Measurements from ENCODE around the gene SF3B1.
"Not testable (repeated sequence)": the region's sequence is repeated elsewhere in the genome, so short reads cannot be mapped to it uniquely, and the experiment has no call there.

Gene SF3B1, protein sequence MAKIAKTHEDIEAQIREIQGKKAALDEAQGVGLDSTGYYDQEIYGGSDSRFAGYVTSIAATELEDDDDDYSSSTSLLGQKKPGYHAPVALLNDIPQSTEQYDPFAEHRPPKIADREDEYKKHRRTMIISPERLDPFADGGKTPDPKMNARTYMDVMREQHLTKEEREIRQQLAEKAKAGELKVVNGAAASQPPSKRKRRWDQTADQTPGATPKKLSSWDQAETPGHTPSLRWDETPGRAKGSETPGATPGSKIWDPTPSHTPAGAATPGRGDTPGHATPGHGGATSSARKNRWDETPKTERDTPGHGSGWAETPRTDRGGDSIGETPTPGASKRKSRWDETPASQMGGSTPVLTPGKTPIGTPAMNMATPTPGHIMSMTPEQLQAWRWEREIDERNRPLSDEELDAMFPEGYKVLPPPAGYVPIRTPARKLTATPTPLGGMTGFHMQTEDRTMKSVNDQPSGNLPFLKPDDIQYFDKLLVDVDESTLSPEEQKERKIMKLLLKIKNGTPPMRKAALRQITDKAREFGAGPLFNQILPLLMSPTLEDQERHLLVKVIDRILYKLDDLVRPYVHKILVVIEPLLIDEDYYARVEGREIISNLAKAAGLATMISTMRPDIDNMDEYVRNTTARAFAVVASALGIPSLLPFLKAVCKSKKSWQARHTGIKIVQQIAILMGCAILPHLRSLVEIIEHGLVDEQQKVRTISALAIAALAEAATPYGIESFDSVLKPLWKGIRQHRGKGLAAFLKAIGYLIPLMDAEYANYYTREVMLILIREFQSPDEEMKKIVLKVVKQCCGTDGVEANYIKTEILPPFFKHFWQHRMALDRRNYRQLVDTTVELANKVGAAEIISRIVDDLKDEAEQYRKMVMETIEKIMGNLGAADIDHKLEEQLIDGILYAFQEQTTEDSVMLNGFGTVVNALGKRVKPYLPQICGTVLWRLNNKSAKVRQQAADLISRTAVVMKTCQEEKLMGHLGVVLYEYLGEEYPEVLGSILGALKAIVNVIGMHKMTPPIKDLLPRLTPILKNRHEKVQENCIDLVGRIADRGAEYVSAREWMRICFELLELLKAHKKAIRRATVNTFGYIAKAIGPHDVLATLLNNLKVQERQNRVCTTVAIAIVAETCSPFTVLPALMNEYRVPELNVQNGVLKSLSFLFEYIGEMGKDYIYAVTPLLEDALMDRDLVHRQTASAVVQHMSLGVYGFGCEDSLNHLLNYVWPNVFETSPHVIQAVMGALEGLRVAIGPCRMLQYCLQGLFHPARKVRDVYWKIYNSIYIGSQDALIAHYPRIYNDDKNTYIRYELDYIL

DNA sequence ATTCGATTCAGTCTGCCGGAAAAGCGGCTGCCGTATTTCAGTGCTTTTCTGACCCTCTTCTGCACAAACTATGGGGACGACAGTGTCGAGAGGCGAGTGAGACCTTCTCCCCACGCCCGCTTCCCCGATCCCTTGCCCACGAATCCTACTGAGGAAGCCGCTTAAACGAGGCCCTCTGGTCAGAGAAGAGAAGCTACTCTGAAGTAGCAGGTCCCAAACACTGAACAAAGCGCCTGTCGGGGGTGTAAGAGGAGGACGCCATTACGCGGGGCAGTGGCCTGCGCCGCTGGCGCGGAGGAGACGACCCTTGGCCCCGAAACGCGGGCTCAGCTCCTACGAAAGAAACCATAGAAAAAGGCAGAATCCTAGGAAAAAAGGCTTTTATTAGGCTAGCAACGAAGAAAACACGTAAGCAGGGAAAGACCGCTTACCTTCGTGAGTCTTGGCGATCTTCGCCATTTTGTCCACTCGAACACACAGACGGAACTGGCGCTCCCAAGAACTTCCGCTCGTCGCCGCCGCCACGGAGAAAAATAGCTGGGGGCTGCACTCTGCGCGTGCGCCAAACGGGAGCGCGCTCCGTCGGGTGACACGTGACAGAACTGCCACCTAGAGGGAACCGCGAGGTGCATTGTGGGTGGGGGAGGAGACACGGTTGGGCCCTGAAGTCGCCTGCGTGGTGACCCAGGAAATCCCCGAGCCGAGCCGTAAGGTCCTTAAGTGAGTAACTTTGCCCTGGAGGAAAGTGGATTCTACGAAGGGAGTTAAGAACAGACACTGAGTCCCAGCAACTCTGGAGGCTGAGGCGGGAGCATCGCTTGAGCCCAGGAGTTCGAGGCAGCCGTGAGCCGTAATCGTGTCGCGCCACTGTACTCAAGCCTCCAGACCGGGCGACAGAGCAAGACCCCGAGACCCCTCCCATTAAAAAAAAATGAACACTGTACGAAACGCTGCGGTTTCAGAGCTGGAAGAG is at the start of gene SF3B1:
Gene SF3B1, minus strand, starts transcription at position 488 of the 973 bp plus-strand sequence. Its CDS starts 29 bp downstream, at position 459.
- DNase-seq: peak; percentile 99

DNA sequence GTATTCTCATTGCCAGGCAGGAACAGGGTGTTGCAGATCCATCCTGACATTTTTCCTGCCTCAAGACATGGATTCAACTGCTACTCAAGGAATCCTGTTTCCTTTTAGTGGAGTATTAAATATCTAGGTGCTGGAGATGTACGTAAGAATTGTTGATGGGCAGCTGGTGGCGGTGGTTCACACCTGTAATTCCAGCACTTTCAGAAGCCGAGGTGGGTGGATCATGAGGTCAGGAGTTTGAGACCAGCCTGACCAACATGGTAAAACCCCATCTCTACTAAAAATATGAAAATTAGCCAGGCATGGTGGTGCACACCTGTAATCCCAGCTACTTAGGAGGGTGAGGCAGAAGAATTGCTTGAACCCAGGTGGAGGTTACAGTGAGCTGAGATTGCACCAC is 49.4 kb upstream of the SF3B1 start:
- not testable (repeated sequence) for DNase-seq

DNA sequence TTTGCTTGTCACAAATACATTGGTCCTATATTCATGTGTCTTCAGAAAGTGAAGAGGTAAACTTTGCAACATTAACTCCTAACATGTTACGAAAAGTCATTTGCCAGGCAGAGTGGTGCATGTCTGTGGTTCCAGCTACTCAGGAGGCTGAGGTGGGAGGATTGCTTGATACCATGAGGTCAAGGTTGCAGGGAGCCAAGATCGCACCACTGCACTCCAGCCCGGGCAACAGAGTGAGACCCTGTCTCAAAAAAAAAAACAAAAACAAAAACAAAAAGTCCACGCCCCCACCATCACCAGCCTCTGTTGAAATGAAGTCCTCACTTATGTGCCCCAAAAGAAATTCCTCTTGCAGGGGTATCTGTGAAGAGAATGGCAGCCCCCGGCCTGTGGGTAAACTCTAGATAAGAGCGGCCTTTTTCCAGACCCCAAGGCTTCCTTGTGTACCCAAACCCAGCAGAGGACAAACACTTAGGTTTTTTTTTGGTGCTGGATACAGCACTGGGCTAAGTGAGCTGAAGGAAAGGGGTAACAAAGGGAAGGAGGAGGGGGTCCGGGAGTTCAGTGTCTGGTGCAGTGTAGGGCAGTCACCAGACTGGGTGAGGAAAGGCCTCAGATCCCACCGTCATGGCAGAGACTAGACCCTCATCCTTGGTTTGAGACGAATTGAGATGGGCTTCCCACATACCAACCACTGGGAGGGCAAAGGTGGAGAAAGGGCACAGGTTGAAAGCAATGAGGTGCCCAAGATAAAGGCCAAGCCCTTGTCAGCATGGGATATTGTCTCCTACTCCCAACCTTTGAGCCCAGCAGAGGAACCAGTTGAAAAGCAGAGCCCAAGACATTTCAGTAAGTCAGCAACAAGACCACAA is 45.6 kb upstream of the SF3B1 start:
- no peak for DNase-seq

DNA sequence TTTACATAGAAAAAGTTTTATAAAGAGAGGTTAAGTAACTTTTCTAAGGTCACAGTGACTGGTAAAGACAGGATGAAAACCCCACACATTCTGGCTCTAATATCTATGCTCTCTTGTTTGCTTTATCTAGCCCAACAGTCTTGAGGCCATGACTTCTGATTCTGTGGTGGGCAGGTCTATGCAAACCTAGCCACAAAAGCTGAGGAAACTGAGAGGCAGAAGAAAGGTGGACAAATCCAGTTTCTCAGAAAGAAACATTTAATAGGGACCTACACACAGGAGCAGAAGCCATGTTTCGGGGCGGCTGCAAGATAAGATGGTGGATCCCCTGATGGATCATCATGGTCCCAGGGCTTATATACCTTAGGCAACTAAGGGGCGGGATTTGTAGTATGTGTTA is 43.0 kb upstream of the SF3B1 start:
- no peak for DNase-seq

DNA sequence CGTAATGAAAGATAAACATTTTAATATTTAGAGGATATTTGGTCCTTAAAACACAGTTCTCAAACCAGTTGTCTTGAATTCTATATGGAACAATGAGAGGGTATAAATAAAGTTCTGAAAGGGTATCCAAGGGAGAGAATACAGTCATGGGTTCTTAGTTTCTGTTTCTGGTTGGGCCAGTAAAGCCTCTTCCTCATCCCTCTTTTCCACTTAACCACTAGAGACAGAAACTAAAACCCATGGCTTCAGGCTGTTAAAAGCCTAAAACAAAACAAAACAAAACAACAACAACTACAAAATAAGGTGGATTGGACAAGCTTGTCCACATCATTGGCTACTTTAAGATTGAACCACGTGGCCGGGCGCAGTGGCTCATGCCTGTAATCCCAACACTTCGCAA is 37.3 kb upstream of the SF3B1 start:
- DNase-seq: no peak

DNA sequence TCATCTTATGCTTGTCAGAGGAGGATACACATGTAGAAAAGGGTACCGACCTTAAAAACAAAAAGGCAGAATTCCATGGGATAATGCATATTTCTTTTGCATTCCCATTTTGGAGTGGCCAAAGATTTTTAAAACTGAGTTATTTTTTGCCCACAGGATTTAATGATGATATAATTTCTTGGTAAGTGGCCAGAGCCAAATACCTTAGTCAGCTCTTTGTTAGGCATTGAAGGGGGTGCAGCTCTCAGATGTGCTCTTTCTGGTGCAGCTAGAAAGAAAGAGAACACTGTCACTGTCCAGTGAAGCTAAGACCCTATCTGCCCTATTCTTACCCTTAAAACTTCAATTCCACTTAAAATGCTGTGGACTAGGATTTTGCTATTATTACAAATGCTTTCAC is 29.3 kb upstream of the SF3B1 start:
- no peak for DNase-seq

DNA sequence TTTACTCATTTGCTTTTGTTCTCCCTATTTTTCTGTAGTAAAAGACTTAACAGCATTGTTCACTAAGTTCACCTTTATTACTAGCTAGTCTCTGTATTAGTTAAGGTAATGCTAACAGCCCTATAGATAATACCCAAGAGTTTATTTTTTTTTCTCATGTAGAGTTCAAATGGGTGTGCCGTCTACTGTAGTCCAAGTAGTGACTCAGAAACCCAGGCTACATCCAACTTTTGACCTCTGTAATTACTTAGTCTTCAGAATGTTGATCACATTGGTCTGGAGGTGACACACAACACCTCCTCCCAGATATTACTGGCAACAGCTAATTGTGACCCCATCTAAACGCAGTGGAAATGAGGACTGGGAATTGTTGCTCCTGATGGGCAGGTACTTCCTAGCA is 26.2 kb upstream of the SF3B1 start:
- DNase-seq: no peak

DNA sequence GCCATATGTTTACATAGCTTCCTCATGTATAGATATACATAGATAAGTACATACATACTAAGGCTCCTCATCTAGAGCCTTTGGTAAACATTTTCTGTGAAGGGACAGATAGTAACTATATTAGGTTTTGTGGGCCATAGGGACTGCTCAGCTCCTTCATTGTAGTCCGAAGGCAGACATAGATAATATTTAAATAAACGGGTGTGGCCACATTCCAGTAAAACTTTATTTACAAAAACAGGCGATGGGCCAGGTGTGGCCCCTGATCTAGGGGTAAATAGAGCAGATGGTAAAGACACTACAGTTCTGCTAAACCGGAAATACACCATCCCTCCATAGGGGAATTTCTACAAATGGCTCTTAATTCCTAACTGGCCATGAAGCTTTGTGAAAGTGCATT is 25.8 kb upstream of the SF3B1 start:
- no peak for DNase-seq

DNA sequence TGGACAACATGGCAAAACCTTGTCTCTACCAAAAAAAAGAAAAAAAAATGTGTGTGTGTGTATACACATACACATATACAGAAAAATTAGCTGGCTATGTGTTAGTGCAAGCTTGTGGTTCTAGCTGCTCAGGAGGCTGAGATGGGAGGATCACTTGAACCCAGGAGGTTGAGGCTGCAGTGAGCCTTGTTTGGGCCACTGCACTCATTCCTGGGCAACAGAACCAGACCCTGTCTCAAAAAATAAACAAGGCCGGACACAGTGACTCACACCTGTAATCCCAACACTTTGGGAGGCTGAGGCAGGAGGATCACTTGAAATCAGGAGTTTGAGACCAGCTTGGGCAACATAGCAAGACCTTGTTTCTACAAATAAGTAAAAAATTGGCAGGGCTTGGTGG is 20.6 kb upstream of the SF3B1 start:
- DNase-seq: no peak

DNA sequence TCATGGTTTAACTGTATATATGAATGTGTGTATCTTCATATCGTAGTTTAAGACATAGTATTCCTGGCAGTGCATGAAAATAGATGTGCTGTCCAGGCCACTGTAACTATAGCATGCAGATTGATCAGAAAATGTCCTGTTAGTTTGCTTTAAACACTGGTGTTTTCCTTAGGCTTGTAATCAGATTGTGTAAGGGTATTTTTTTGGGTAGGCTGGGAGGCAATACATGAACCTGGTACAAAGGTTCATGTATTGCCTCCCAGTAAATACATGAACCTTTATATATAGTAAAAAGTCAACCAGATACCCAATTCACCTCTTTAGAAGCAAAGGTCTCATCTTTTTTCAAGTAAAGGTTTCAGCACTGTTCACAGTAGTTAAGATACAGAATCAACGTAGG is 20.1 kb upstream of the SF3B1 start:
- DNase-seq: no peak

DNA sequence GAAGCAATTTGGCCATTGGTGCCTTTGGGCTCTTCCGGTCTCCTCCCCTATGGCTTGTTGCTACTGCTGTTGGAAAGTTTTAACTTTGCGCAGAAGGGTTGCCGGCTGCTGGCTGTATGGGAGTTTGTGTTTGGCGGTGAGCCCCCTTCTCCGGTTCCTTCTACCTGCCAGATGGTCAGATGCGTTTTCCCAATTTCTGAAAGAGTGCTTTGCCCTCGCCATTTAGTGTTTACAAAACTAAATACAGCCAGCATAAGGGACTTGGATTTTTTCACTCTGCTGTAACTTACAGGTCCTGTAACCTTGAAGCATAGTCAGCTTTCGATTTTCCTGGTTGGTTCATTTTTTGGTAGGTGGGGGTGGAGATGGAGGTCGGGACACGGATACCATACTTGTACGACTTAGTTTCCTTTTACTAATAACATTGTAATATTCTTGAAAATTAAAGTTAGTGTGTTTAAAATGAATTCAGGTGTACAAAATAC is 19.1 kb upstream of the SF3B1 start:
- no peak for DNase-seq

DNA sequence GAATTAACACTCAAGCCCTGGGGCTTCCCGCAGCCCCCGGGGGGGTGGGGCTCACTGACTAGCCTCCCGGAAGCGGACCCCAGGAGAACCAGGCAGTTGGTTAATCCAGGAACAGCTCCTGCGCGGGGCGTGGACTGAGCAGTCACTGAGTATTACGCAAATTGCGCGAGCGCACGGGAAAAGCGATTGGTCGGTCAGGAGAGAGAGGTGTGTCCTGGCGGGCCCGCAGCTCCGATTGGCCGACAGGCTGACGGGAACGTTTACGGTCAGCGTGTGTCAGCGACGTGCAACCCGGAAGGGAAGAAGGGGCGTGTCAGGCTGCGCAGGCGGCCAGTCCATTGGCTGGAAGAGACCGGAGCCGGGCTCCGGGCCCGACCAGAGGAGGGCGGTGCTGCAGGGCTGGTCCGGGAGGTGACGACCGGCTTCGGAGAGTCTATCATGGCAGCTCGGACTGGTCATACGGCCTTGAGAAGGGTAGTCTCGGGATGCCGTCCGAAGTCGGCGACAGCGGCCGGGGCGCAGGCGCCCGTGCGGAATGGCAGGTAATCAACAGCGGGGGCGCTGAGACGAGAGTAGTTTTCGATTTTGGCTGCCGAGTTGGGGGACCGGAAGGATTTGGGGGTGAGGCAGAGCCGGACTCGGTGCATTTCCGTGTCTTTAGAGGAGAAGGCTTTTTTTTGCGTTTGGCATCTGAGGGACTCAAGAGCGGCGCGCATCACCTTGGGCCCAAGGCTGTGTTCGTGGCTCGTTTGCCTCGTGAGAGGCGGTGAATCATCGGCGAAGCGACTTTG is 18.5 kb upstream of the SF3B1 start, which contains the start of gene COQ10B:
Gene COQ10B, plus strand, starts transcription at position 430 of the 791 bp plus-strand sequence. Its CDS starts 9 bp downstream, at position 439.
- DNase-seq: peak; percentile 99

DNA sequence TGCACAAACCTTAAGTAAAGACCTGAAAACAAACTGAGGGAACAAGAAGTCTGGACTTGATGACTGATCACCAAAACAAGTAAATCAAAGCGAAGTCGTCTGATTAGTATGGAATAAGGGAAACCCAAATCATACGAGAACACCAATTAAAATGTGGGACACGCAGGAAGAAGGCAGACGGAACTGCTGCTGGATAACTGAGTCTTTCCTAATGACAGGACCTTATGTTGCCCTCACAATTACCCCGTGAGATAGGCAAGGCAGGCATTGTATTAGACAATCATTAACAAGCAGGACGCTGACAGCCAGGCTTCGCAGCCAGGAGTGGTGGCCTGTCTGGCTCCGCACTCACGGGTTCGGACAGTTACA is 17.9 kb upstream of the SF3B1 start:
- no peak for DNase-seq

DNA sequence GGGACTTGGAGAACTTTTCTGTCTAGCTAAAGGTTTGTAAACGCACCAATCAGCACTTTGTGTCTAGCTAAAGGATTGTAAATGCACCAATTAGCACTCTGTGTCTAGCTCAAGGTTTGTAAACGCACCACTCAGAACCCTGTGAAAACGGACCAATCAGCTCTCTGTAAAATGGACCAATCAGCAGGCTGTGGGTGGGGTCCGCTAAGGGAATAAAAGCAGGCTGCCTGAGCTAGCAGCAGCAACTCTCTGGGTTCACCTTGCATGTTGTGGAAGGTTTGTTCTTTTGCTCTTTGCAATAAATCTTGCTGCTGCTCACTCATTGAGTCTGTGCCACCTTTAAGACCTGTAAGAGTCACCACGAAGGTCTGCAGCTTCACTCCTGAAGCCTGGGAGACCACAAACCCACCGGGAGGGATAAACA is 16.1 kb upstream of the SF3B1 start:
- DNase-seq: not testable (repeated sequence)

DNA sequence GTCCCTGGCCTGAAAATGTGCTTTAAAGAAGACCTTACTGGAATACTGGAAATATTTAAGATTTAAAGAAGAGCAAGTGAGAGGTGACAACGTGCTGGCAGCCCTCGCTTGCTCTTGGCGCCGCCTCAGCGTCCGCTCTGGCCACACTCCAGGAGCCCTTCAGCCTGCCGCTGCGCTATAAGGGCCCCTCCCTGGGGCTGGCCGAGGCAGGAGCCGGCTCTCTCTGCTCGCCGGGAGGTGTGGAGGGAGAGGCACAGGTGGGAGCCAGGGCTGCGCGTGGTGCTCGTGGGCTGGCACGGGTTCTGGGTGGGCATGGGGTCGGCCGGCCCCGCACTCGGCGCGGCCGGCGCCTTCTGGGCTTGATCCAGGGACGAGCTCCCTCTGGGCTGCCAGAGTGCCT is 15.6 kb upstream of the SF3B1 start:
- no peak for DNase-seq

DNA sequence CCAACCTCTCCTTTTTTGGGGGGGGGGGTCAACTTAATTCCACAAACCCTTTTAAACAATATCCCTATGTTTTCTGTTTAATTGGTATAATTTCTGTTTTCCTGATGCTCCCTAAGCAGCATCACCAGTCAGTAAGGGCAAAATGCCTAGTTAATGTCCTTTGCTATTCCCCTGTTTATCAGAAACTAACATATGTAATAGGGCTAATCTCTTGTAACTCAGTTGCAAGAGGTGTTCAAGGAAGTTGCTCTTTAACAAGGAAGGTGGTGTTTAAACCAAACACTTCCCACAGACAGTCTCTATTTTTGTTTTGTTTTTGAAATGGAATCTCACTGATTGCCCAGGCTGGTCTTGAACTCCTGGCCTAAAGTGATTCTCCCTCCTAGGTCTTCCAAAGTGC is 12.0 kb upstream of the SF3B1 start:
- DNase-seq: no peak

DNA sequence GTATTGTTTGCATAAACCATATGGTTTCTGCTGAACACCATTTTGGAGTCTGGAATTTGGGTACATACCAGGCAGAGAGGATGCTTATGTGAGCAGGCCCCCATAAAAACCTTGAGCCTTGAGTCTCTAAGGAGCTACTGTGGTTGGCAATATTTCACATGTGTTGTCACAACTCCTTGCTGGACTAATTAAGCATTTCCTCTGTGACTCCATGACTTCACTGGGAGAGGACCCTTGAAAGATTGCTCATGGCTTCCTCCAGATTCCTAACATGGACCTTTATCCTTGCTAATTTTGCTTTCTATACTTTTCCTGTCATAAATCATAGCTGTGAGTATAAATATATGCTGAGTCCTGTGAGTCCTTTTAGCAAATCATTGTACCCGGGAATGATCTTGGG is 10.9 kb upstream of the SF3B1 start:
- DNase-seq: no peak

DNA sequence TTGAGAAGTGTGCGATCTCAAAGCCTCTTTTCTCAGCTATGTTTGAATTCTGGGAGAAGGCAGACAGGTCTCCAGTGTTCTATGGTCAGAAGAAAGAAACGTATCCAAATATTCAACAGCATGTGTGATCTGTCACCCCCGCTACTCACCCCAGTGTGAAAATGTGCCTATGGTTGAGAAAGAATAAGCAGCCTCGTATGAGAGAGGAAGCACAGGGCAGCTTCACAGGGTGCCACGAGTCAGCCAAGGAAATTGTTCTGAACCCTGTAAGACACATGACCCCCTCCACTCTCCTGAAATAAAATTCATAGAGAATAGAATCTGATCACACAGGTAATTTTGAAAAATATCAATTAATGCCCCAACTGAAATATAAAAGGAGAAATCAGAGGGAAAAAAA is 8.0 kb upstream of the SF3B1 start:
- no peak for DNase-seq

DNA sequence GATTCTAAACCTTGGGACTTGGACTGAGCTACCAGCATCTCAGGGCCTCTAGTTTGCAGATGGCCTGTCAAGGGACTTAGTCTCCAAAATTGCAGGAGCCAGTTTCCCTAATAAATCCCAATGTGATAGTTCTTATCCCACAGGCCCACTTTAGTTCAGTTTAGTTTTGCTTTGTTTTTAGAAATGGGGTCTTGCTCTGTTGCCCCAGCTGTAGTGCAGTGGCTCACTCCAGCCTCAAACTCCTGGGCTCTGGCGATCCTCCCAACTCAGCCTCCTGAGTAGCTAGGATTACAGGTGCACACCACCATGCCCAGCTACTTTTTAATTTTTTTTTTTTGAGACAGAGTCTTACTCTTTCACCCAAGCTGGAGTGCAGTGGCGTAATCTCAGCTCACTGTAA is 2.6 kb upstream of the SF3B1 start:
- no peak for DNase-seq

All from eye (tissue), 1 donor.